HG02763 (cell line): ENCODE results near the gene CCNF.

Experiments used
- ATAC-seq: cut with Tn5 transposase; IDR thresholded peaks from one replicate; pipeline ENCODE4 v1.9.1; 2021; ENCODE audit warnings: mild to moderate bottlenecking, moderate library complexity; ENCODE audit not compliant: unreplicated experiment

Gene CCNF

GRCh38 chr16:2456551-2457153, 27.4 kb downstream of the CCNF start:
- no peak for ATAC-seq

- no peak for ATAC-seq
Observed at GRCh38 chr16:2457267-2457666, 28.0 kb downstream of the CCNF start.

GRCh38 chr16:2457946-2458345, 28.7 kb downstream of the CCNF start:
- no peak for ATAC-seq

- no peak for ATAC-seq
Observed at GRCh38 chr16:2458887-2459646, 29.8 kb downstream of the CCNF start.

- ATAC-seq, result peak; percentile 85
Observed at GRCh38 chr16:2459647-2460390, 30.6 kb downstream of the CCNF start, which contains the start of gene TEDC2. TSS of gene TEDC2 (plus strand) at chr16:2460109. CDS start at chr16:2460145, 36 bp downstream.

- no peak for ATAC-seq
Observed at GRCh38 chr16:2460391-2460713, 31.1 kb downstream of the CCNF start.

- ATAC-seq, result no peak
Observed at GRCh38 chr16:2460916-2461315, 31.7 kb downstream of the CCNF start.

GRCh38 chr16:2462031-2462866, 33.0 kb downstream of the CCNF start:
- ATAC-seq, result no peak

- ATAC-seq, result no peak
Observed at GRCh38 chr16:2464333-2464732, 35.1 kb downstream of the CCNF start.

- ATAC-seq, result no peak
Observed at GRCh38 chr16:2465653-2466415, 36.6 kb downstream of the CCNF start.

- no peak for ATAC-seq
Observed at GRCh38 chr16:2466667-2467527, 37.6 kb downstream of the CCNF start.

- ATAC-seq, result no peak
Observed at GRCh38 chr16:2467528-2468232, 38.4 kb downstream of the CCNF start.

GRCh38 chr16:2468233-2468724, 39.0 kb downstream of the CCNF start:
- ATAC-seq, result no peak

- no peak for ATAC-seq
Observed at GRCh38 chr16:2468725-2469398, 39.6 kb downstream of the CCNF start.

GRCh38 chr16:2469399-2470233, 40.4 kb downstream of the CCNF start:
- no peak for ATAC-seq

- ATAC-seq, result no peak
Observed at GRCh38 chr16:2470234-2470601, 41.0 kb downstream of the CCNF start.

GRCh38 chr16:2470603-2471015, 41.4 kb downstream of the CCNF start:
- no peak for ATAC-seq
